ENCODE data around the gene NLRX1. TPM values are rescaled to one million over a fixed set of nuclear protein-coding genes. Genes with fewer than 3 reads are reported as not detected.

The NLRX1 gene
- total and polyA plus RNA-seq, 4 donors: 4.2 to 12.0 (median 10.4) TPM

DNA sequence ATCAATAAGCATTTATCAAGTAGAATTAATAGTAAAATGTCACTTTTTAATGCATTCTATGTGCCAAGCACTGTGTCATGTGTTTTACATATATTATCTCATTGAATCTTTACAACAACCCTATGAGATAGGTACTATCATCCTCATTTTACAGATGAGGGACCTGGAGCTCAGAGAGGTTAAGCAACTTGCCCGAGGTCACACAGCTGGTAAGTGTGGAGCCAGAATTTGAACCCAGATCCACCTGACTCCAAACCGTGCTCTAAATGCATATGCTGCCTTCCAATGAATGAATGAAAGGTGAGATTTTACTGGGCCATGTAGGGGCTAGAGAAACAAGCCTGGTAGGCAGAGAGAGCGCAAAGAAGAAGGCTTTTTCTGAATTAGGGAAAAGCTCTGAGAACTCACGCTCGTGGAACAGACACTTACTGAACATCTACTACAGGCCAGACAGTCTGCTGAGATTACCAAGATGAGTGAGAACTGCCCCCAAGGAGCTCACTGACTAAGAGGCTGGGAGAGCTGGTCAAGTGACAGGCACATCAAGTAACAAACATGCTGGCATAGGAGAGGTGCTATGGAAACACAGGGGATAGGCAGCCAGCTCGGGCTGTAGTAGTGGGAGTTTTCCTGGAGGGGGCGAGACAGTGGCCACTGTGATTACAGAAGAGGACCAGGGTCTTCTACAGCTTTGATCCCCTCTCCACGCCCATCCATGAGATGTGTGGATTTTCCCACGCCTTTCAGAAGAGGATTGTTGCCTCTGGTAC lies 15.3 kb upstream of the NLRX1 start:
- Histone ChIP-seq H3K27me3 (ENCODE audit: control insufficient read depth in 4 of 4, insufficient read depth in 4 of 4, low read length in 3 of 4) (no peaks in the 10 kb centered on the region), H3K4me1 (ENCODE audit: control insufficient read depth in 4 of 4, insufficient read depth in 4 of 4, low read length in 3 of 4) (peaks cover 2 to 15% (median 9%) of the 10 kb centered on the region in 4 donors), H3K36me3 (ENCODE audit: control insufficient read depth in 4 of 4, insufficient read depth in 3 of 4, low read depth in 1 of 4, low read length in 3 of 4) (no peaks in the 10 kb centered on the region), H3K9ac (ENCODE audit: low read depth in 1 of 2, low read length in 2 of 2) (no peak overlapping the region), H3K4me3 (ENCODE audit: low read depth in 1 of 3, low read length in 3 of 3) (no peak overlapping the region), H3K9me3 (ENCODE audit: control insufficient read depth in 4 of 4, low read length in 3 of 4) (no peaks in the 10 kb centered on the region), H3K27ac (ENCODE audit: low read depth in 1 of 2, low read length in 2 of 2) (no peak overlapping the region)
- DNase-seq (ENCODE audit: low spot score): no peak
- TF ChIP-seq FOXA1 (IDR thresholded peaks at IDR 0.05) (no peak), RAD21 (IDR thresholded peaks at IDR 0.05) (no peak), HNF4G (IDR thresholded peaks at IDR 0.05) (no peak), FOXA2 (IDR thresholded peaks at IDR 0.05) (no peak), NR2F2 (IDR thresholded peaks at IDR 0.05) (no peak), HNF4A (conservative IDR thresholded peaks at IDR 0.05) (no peak), EGR1 (IDR thresholded peaks at IDR 0.05; ENCODE audit: low read depth in 2 of 2) (no peak), YY1 (IDR thresholded peaks at IDR 0.05) (no peak), JUND (IDR thresholded peaks at IDR 0.05) (no peak), RXRA (IDR thresholded peaks at IDR 0.05) (no peak), GABPA (IDR thresholded peaks at IDR 0.05 in 1 of 2, conservative IDR thresholded peaks at IDR 0.05 in 1 of 2) (no peak), TAF1 (conservative IDR thresholded peaks at IDR 0.05) (no peak), SP1 (IDR thresholded peaks at IDR 0.05) (no peak)
- TF ChIP-seq, protein P1, sequence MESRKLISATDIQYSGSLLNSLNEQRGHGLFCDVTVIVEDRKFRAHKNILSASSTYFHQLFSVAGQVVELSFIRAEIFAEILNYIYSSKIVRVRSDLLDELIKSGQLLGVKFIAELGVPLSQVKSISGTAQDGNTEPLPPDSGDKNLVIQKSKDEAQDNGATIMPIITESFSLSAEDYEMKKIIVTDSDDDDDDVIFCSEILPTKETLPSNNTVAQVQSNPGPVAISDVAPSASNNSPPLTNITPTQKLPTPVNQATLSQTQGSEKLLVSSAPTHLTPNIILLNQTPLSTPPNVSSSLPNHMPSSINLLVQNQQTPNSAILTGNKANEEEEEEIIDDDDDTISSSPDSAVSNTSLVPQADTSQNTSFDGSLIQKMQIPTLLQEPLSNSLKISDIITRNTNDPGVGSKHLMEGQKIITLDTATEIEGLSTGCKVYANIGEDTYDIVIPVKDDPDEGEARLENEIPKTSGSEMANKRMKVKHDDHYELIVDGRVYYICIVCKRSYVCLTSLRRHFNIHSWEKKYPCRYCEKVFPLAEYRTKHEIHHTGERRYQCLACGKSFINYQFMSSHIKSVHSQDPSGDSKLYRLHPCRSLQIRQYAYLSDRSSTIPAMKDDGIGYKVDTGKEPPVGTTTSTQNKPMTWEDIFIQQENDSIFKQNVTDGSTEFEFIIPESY (IDR thresholded peaks at IDR 0.05): no peak
- TF ChIP-seq, protein P2, sequence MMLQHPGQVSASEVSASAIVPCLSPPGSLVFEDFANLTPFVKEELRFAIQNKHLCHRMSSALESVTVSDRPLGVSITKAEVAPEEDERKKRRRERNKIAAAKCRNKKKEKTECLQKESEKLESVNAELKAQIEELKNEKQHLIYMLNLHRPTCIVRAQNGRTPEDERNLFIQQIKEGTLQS (IDR thresholded peaks at IDR 0.05): no peak
- TF ChIP-seq, protein P3, sequence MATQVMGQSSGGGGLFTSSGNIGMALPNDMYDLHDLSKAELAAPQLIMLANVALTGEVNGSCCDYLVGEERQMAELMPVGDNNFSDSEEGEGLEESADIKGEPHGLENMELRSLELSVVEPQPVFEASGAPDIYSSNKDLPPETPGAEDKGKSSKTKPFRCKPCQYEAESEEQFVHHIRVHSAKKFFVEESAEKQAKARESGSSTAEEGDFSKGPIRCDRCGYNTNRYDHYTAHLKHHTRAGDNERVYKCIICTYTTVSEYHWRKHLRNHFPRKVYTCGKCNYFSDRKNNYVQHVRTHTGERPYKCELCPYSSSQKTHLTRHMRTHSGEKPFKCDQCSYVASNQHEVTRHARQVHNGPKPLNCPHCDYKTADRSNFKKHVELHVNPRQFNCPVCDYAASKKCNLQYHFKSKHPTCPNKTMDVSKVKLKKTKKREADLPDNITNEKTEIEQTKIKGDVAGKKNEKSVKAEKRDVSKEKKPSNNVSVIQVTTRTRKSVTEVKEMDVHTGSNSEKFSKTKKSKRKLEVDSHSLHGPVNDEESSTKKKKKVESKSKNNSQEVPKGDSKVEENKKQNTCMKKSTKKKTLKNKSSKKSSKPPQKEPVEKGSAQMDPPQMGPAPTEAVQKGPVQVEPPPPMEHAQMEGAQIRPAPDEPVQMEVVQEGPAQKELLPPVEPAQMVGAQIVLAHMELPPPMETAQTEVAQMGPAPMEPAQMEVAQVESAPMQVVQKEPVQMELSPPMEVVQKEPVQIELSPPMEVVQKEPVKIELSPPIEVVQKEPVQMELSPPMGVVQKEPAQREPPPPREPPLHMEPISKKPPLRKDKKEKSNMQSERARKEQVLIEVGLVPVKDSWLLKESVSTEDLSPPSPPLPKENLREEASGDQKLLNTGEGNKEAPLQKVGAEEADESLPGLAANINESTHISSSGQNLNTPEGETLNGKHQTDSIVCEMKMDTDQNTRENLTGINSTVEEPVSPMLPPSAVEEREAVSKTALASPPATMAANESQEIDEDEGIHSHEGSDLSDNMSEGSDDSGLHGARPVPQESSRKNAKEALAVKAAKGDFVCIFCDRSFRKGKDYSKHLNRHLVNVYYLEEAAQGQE (IDR thresholded peaks at IDR 0.05): no peak
- TF ChIP-seq, protein P4, sequence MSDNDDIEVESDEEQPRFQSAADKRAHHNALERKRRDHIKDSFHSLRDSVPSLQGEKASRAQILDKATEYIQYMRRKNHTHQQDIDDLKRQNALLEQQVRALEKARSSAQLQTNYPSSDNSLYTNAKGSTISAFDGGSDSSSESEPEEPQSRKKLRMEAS (IDR thresholded peaks at IDR 0.05): no peak
- TF ChIP-seq, protein P5, sequence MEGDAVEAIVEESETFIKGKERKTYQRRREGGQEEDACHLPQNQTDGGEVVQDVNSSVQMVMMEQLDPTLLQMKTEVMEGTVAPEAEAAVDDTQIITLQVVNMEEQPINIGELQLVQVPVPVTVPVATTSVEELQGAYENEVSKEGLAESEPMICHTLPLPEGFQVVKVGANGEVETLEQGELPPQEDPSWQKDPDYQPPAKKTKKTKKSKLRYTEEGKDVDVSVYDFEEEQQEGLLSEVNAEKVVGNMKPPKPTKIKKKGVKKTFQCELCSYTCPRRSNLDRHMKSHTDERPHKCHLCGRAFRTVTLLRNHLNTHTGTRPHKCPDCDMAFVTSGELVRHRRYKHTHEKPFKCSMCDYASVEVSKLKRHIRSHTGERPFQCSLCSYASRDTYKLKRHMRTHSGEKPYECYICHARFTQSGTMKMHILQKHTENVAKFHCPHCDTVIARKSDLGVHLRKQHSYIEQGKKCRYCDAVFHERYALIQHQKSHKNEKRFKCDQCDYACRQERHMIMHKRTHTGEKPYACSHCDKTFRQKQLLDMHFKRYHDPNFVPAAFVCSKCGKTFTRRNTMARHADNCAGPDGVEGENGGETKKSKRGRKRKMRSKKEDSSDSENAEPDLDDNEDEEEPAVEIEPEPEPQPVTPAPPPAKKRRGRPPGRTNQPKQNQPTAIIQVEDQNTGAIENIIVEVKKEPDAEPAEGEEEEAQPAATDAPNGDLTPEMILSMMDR (IDR thresholded peaks at IDR 0.05; ENCODE audit: low read depth, low read length, missing input control): no peak
- 84% methylated on average over 9 of the region's 9 CpGs for WGBS

Measured in liver (tissue), 9 donors.